Stromal cell of bone marrow (primary cell): Measurements from ENCODE around the gene ICA1.
A peak's percentile ranks its signal among the peaks of the same experiment; 100 is the strongest.
"Not testable (repeated sequence)": the region's sequence is repeated elsewhere in the genome, so short reads cannot be mapped to it uniquely, and the experiment has no call there.

Source experiments
- DNase-seq: peaks from one replicate; pipeline ENCODE4 v3.0.0-alpha.2; 2012; ENCODE audit warnings: low read depth

The ICA1 gene

DNA sequence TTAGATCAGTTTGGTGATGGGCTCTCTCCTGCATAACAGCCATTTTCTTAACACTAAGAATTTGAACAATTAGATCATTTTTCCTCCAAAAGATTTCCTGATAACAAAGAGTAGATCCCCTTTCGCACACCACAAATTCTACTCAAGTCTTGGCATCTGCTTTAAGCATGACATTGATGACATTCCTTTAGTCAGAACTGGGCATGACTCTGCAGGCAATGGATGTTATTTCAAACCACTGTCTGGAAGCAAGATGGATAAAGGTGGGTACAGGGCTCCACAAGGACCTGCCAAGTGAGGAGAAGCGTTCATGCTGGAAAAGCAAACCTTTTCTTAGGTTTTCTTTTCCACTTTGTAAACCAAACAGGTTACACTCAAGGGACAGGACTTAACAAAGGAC lies 169.8 kb downstream of the ICA1 start:
- no peak for DNase-seq

DNA sequence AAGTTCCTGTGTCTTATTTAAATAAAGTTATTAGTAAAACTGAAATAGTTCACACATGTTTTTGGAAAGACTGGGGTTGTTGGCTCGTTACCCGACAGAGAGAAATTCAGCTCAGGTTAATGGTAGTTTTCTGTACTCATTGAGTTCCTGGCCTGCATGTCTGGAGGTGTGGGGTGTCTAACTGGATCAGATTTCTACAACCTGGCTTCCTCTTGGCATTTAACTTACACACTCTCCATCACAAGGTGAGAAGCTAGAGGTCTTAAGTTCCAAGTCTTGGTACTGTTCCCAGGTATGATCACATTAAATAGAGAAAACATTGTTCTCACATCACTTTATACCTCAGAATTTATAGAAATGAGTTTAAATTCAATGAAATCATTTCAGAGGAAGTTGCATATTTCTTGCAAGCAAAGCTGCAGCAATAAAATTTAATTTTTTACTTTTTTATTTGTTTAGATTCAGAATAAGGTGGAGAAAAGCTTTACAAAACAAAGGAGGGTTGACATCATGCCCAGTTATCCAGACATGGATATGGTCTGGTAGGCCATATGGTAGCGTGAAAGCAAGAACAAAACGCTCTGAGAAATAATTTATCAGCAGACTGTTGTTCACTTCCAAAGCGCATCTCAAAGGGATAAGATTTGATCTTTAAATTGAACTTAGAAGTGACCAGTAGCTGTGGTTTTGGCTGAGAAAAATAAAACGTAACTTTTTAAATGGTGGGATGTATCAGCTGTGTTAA lies 172.8 kb downstream of the ICA1 start:
- no peak for DNase-seq

DNA sequence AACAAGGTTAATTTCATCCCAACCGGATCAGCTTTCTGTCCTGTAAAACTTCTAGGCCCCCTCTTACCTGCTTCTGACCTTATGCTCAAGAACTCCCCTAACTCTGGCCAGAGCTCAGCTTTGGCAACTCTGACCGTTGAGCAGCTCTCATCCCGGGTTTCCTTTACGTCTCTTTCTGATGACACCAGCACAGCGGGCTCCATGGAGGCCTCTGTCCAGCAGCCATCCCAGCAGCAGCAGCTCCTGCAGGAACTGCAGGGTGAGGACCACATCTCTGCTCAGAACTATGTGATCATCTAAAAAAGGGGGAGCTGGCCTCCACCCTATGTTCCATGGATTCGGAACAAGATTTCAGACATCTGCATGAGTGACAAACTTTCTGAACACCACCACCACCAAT lies 175.7 kb downstream of the ICA1 start:
- DNase-seq: no peak

GRCh38 chr7:8085420-8085819 lies 176.5 kb downstream of the ICA1 start:
- DNase-seq: no peak

GRCh38 chr7:8084836-8085235 lies 177.1 kb downstream of the ICA1 start:
- no peak for DNase-seq

GRCh38 chr7:8082762-8083161 lies 179.2 kb downstream of the ICA1 start:
- DNase-seq: no peak

DNA sequence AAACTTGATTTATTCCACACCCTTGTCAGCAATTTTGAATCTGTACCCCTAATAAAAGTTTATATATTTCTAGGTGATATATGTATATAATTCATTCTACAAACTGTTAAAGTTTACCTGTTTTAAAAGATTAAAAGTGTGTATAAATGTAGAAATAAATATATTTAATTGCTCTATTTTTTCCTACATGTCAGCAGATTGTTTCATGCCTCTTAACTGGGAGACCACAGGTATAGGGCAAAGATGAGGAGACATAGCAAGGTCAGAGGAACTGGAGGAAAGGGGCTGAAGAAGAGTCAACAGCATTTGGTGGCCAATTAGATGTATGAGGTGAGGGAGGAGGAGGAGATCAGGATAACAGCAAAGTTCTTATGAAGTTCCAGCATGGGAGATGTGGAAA lies 183.5 kb downstream of the ICA1 start:
- no peak for DNase-seq

GRCh38 chr7:8070451-8071180 lies 191.4 kb downstream of the ICA1 start:
- no peak for DNase-seq

DNA sequence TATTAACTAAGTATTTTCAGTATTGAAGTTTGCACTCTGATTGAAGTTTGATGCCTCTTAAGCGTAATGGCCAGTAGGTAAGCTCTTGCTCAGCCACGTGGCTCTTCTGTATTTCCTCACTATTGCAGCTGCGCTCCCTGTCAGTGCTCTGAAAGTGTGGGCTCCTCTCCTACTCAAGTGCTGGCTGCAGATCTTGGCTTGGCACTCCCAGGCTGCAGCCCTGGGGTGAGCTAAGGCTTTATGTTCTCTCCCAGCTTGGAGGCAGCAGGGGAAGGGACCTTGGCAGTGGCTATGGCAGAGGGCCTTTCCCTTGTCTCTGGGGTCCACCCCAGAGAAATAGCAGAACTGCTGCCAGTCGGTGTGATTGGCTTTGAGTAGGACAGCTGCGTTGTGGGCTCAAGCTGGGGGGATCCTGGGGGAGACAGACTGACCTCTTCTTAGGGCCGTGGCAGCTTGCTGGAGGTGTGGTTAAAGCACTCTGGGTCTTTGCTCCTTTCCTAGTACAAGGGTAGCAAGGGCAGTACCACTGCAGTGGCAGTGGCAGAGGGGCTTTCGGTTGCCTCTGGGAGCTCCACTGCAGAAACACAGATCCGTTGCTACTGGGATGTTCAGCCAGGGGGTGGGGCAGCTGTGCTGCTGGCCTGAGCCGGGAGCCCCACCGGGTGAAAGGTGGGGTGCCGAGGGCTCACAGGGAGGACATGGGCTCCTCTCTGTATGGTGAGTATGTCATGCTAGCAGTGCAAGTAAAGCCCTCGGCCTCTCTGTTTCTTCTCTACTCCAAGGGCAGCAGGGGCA lies 192.9 kb downstream of the ICA1 start:
- no peak for DNase-seq

DNA sequence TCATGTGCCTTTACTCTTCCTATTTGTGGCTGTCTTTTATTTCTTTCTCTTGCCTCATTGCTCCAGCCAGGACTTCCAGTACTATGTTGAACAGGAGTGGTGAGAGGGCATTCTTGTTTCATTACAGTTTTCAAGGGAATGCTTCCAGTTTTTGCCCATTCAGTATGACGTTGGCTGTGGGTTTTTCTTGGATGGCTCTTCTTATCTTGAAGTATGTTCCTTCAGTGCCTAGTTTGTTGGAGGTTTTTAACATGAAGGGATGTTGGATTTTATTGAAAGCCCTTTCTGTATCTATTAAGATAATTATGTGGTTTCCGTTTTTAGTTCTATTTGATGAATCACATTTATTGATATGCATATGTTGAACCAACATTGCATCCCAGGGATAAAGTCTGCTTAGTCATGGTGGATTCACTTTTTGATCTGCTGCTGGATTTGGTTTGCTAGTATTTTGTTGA lies 196.6 kb downstream of the ICA1 start:
- peak; percentile 84 for DNase-seq

GRCh38 chr7:8064828-8065227 lies 197.1 kb downstream of the ICA1 start:
- no peak for DNase-seq

GRCh38 chr7:8063706-8064297 lies 198.2 kb downstream of the ICA1 start:
- DNase-seq: no peak

DNA sequence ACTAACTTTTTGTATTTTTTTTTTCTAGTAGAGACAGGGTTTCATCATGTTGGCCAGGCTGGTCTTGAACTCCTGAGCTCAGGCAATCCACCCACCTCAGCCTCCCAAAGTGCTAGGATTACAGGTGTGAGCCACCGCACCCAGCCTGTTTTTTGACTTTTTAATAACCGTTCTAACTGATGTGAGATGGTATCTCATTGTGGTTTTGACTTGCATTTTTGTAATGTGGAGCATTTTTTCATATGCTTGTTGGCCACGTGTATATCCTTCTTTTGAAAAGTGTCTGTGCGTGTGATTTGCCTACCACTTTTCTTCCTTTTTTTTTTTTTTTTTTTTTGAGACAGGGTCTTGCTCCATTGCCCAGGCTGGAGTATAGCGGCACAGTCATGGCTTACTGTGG lies 198.7 kb downstream of the ICA1 start:
- DNase-seq: not testable (repeated sequence)
